Measurements from ENCODE around the gene RASSF4.

GRCh38 chr10:44988957-44989585 lies 29.5 kb downstream of the RASSF4 start:
- peak in 2 of 3 donors; percentile 50 to 65 for TF ChIP-seq POLR2A (IDR thresholded peaks at IDR 0.05)
- TF ChIP-seq CTCF (IDR thresholded peaks at IDR 0.05) = no peak

Data from body of pancreas (tissue), 4 donors.